Measurements from ENCODE around the gene PDAP1. TPM values are rescaled to one million over a fixed set of nuclear protein-coding genes. Genes with fewer than 3 reads are reported as not detected.
"Not testable (repeated sequence)": the region's sequence is repeated elsewhere in the genome, so short reads cannot be mapped to it uniquely, and the experiment has no call there.

The PDAP1 gene
- 10 to 100 TPM; 74.2 to 81.6 TPM for total RNA-seq
- long read RNA-seq, transcript PDAP1-201 (6 exons, 2,546 nt), result major isoform, 24 of 47 reads
- long read RNA-seq, partial matches to known transcripts, result 1 of 47 reads
- long read RNA-seq, other reads (novel, unspliced or antisense), result 22 of 47 reads

DNA sequence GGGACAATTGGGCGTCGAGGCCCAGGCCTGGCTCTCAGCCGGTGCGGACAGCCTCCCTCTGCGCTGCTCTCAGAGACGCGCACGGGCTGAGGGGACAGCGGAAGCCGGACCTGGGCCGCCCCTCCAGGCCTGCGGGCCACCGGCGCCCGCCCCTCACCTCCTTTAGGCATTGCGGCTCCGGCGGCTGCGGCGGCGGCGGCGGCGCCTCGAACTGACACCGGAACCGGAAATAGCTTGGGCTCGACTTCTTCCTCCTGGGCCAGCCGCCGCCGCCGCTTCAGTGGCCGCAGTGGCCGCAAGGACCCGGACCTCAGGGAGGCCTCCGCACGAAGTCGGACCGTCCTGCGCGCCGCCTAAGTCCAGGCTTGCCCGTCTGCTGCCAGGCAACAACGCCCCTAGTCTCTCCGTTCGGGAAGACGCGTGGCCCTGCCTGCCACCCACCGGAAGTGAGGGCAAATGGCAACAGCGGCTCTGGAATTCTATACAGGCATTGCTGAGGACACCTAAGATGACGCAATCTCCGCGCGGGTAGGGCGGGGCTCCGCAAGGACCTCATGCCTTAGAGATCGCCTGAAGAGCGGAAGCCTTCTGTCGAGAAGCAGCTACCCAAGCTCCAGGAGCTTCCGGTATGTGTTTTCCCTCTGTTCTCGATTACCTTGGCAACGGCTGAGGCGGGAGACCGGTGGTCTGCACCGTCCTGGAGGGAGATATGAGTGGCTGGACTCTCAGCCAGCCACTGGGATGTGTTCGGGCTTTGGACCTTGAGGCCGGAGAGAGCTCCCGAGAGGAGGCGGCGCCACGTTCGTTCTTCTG is at the start of gene PDAP1, which contains the start of gene BUD31:
PDAP1 (minus strand) TSS at position 219 of the 813 bp plus-strand sequence; CDS start at position 170, 49 bp downstream.
BUD31 (plus strand) TSS at position 591 of the 813 bp plus-strand sequence. CDS start 2,124 bp downstream, outside the sequence.
- ATAC-seq (peak; percentile 92), DNase-seq (peak; percentile 92 to 93)
- intact Hi-C loops (cut with DNase I, micrococcal nuclease), result no loop called here

DNA sequence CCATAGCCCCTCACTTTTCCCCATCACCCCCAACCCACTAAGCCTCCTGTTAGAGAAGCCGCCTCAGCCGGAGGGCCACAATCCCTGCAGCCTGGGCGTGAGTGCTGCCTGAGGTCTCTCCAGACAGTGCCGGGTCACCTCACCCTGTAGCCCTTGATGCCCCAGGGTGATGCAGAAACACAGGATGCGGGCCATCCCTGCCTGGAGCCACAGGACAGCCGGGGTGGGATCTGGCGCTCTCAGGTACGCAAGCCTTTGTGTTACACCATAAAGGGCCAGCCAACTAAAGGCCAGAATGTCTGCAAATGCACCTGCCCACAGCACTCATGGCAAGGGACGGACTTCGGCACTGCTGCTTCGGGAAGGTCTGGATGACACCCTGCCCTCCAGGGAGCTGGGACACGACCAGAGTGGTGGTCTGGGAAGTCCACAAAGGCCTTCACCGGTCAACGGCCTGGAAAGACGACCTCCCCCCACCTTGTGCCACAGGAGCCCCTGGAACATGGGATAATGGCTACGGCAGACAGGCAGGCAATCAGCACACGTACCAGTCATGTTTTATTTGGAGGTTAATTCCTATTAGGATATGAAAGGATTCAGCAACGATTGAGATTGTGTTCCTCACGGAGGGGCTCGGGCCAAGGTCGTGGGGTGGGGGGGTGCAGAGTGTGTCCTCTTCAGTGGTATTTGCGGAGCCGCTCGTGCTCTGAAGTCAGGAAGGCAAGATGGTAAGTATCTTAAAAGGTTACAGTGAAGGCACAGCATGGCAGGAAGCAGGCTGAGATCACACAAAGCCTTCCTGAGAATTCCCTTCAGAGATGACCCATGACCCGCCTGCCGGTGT is 49.5 kb upstream of the PDAP1 start:
- peak; percentile 12 for ATAC-seq
- intact Hi-C loops (cut with DNase I, micrococcal nuclease), result no loop called here
- no peak for DNase-seq

DNA sequence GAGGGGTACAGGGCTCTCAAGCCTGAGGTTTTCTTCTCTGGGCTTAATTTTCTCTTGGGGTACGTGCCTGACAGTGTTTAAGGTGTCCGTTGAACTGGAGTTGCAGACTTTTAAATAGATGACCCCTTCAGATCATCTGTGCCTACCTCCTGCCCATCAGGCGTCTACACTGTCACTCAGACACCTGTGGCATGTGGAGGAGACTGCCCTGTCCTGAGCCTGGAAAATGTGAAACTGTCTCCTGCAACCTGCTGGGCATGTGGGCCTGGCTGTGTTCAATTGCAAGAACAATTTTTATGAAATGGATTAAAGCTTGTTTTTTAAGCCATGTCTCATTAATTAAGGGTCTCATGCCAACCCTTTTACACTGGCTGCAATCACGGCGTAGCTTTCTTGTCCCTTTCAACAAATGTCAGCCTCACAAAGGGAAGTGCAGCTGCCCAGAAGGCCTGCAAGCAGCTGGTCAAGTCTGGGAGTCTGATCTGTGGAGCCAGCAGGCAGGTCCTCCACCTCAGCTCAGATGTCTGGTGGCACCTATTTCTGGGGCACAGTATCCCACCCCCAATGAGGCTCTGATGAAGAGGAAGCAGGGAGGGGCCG is 48.8 kb upstream of the PDAP1 start:
- ATAC-seq, result no peak
- intact Hi-C loops (cut with DNase I, micrococcal nuclease), result no loop called here

DNA sequence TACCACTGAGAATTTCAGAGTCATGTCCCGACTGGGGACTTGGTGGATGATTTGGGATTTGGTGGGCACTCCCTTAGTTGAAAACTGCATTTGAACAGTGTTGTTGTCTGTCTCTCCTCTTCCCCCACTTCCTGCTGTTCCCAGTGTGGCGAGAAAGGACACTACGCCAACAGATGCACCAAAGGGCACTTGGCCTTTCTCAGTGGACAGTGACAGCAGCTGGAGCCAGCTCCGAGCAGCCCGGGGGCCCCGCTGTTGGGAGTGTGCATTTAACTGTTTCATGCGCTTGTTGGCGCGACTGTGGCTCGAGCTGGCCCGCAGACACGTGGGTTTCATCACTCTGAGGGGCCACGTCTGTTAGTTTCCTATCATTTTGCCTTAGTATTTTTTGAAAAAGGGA is 47.9 kb upstream of the PDAP1 start:
- no peak for DNase-seq
- intact Hi-C loops (cut with DNase I, micrococcal nuclease), result no loop called here
- no peak for ATAC-seq

More for the DNA sequence above, 48.8 kb upstream of the PDAP1 start:
- DNase-seq, result no peak

DNA sequence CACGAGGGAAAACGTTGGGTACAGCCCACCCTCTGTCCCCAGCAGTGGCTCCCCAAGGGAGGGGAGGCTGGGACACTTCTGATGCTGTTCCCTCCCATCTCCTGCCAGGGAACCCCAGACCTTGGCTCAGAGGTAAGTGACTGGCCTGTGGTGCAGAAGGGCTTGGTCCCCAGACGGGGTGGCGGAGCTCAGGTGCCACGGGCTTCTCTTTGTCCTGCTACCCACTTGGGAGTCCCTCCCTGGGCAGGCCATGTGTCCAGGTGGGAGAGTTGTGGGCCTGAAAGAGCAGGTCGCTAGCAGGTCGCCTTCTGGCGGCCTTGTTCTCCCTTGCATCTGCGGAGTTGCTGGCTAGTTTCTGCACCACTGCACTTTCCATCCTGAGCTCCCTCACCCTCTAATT is 47.5 kb upstream of the PDAP1 start:
- DNase-seq, result no peak
- peak; percentile 3 for ATAC-seq
- intact Hi-C loops (cut with DNase I, micrococcal nuclease), result no loop called here

- intact Hi-C loops (cut with DNase I, micrococcal nuclease), result no loop called here
- DNase-seq (no peak), ATAC-seq (no peak)
These were observed 44.7 kb upstream of the PDAP1 start for GRCh38 chr7:99453105-99453504.

GRCh38 chr7:99452541-99452940 is 44.1 kb upstream of the PDAP1 start:
- ATAC-seq (no peak), DNase-seq (no peak)
- intact Hi-C loops (cut with DNase I, micrococcal nuclease), result no loop called here

DNA sequence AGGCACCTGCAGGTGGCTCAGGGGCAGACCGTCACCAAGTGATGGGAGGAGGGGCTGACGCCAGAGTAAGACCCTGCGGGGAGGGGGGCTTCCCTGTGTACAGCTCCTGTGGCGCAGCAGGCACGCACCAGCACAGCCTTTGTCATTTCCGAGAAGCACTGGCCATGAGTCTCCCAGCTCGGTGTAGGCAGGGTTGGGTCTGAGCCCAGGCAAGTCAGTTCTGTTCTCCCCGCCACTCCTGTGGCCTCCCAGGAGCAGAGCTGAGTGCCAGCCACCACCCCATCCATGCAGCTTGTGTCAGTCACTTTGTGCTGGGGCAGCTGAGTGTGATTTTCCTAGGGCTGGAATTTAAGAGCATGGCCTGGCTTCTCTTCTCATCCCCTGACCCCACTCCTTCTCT is 43.5 kb upstream of the PDAP1 start:
- intact Hi-C loops (cut with DNase I, micrococcal nuclease), result no loop called here
- ATAC-seq, result no peak
- DNase-seq, result no peak

DNA sequence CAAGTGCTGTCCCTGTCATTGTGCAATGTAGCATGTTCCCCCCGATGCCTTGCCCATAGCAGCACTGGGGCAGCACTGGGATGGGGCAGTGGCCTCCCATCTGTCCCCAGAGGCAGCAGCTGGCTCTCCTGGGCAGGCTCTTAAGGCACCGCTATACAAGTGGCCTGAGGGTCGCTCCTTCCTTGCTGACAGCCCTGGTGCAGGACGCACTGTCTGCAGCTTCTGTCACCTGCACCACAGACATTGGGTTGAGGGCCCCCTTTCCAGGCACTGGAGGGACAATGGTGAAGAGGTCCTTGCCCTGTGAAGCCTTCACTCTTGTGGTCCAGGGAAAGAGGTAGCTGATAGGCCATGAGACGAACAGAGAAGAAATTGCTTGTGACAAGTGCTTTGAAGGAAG is 40.9 kb upstream of the PDAP1 start:
- intact Hi-C loops (cut with DNase I, micrococcal nuclease), result no loop called here
- DNase-seq (no peak), ATAC-seq (no peak)

DNA sequence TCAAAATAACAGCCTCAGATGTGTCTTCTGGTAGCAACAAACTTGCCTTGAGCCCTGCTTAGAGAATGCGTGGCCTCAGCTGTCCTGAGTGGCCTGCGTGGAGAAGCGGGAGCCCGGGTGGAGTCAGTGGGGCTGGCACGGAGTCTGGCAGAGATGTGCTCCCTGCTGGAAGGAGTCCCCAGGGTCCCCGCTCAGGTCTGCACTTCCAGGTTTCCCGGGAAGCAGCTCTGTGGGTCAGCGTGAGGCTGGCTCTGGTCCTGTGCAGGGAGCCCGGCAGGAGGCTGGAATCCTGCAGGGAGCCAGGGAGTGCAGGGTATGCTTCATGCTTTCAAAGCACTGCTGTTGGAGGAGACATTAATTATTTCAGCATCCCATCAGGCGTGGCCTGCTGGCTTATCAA is 40.5 kb upstream of the PDAP1 start:
- intact Hi-C loops (cut with DNase I, micrococcal nuclease), result no loop called here
- ATAC-seq, result no peak

GRCh38 chr7:99447943-99448342 is 39.5 kb upstream of the PDAP1 start:
- ATAC-seq (peak; percentile 49), DNase-seq (peak in 1 of 2 donors; percentile 32)
- intact Hi-C loops (cut with DNase I, micrococcal nuclease), result no loop called here

More for the DNA sequence above, 40.5 kb upstream of the PDAP1 start:
- DNase-seq, result no peak

- DNase-seq (no peak), ATAC-seq (no peak)
- intact Hi-C loops (cut with DNase I, micrococcal nuclease), result no loop called here
These were observed 37.7 kb upstream of the PDAP1 start for GRCh38 chr7:99446096-99446495.

- intact Hi-C loops (cut with DNase I, micrococcal nuclease), result no loop called here
- ATAC-seq (no peak), DNase-seq (no peak)
These were observed 31.8 kb upstream of the PDAP1 start for GRCh38 chr7:99440195-99440594.

- DNase-seq, result peak; percentile 95 to 96
- intact Hi-C loops (cut with DNase I, micrococcal nuclease), result no loop called here
These were observed 30.4 kb upstream of the PDAP1 start, which contains the start of the genes CPSF4 and PTCD1 for GRCh38 chr7:99438573-99439480. Gene CPSF4, plus strand, starts transcription at chr7:99438943. Its CDS starts 140 bp downstream, at chr7:99439083. Gene PTCD1, minus strand, starts transcription at chr7:99438798. Its CDS starts 3,556 bp downstream, at chr7:99435242.

GRCh38 chr7:99437946-99438572 is 29.7 kb upstream of the PDAP1 start:
- ATAC-seq (peak; percentile 36), DNase-seq (no peak)
- intact Hi-C loops (cut with DNase I, micrococcal nuclease), result no loop called here

More at GRCh38 chr7:99438573-99439480, 30.4 kb upstream of the PDAP1 start, which contains the start of the genes CPSF4 and PTCD1:
- peak; percentile 97 for ATAC-seq

DNA sequence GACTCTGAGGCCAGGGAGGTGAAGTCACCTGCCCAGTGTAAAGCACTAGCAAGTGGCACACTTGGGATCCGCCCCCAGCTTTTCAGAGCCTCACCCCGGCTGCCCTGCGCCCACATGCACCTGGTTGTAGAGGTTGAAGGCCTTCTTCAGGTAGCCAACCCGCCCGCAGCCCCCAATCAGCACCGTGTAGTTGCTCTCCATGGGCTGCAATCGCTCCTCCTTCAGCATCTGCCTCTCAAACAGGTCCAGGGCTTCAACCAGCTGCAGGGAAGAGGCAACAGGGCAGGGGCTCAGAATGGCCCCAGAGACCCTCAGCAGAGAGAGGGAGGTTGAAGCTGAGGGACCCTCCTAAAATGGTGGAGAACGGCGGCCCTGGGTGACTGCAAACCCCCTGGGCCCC is 24.8 kb upstream of the PDAP1 start:
- DNase-seq, result no peak
- ATAC-seq, result no peak
- intact Hi-C loops (cut with DNase I, micrococcal nuclease), result no loop called here

DNA sequence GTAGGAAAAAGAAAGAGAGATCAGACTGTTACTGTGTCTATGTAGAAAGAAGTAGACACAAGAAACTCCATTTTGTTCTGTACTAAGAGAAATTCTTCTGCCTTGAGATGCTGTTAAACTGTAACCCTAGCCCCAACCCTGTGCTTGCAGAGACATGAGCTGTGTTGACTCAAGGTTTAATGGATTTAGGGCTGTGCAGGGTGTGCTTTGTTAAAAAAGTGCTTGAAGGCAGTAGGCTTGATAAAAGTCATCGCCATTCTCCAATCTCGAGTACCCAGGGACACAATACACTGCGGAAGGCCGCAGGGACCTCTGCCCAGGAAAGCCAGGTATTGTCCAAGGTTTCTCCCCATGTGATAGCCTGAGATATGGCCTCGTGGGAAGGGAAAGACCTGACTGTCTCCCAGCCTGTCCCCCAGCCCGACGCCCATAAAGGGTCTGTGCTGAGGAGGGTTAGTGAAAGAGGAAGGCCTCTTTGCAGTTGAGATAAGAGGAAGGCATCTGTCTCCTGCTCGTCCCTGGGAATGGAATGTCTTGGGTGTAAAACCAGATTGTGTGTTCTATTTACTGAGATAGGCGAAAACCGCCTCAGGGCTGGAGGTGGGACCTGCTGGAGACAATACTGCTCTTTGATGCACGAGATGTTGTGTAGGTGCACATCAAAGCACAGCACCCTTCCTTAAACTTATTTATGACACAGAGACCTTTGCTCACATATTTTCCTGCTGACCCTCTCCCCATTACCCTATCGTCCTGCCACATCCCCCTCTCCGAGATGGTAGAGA is 23.6 kb upstream of the PDAP1 start:
- ATAC-seq, DNase-seq: not testable (repeated sequence)

More for the DNA sequence above, 23.6 kb upstream of the PDAP1 start:
- intact Hi-C loops (cut with DNase I, micrococcal nuclease), result not testable (repeated sequence)
